Brain microvascular endothelial cell (primary cell): Measurements from ENCODE around the gene DEPDC5.
A peak's percentile ranks its signal among the peaks of the same experiment; 100 is the strongest.
"Not testable (repeated sequence)": the region's sequence is repeated elsewhere in the genome, so short reads cannot be mapped to it uniquely, and the experiment has no call there.

Experiments used
- DNase-seq: peaks from one replicate; pipeline ENCODE4 v3.0.0-alpha.2; 2020
- H3K27ac ChIP-seq: fragments of 250-450 bp; sonication (Bioruptor Pico); 2 replicates; pipeline ENCODE4 v1.5.1; 2020; ENCODE audit warnings: mild to moderate bottlenecking, moderate library complexity
- H3K27me3 ChIP-seq: fragments of 250-450 bp; sonication (Bioruptor Pico); replicated peaks from 2 replicates; pipeline ENCODE4 v1.5.1; 2020; ENCODE audit warnings: mild to moderate bottlenecking
- H3K36me3 ChIP-seq: fragments of 250-450 bp; sonication (Bioruptor Pico); replicated peaks from 2 replicates; pipeline ENCODE4 v1.5.1; 2020; ENCODE audit warnings: mild to moderate bottlenecking
- H3K4me3 ChIP-seq: 2 replicates; pipeline ENCODE4 v1.5.1; 2011; ENCODE audit warnings: low read depth, mild to moderate bottlenecking, control low read depth, low read length, moderate library complexity
- CTCF ChIP-seq: IDR thresholded peaks from 2 replicates; pipeline ENCODE4 v1.5.1; 2011; ENCODE audit warnings: low read depth, mild to moderate bottlenecking, moderate library complexity, low read length, control low read depth, inconsistent platforms; ENCODE audit errors: missing control alignments
- in situ Hi-C: cut with HindIII; loops from 2 replicates; pipeline ENCODE4 v1.10.0; 2017; ENCODE audit warnings: low sequenced_read_pairs, low pct_ligation_motif_present

The DEPDC5 gene

GRCh38 chr22:31736458-31736857 is 17.4 kb upstream of the DEPDC5 start:
- H3K36me3 ChIP-seq, result peaks cover 15% of the 10 kb centered on the region
- H3K4me3 ChIP-seq, result no peak overlapping the region
- no peak for TF ChIP-seq CTCF
- no peak for DNase-seq
- no peaks in the 10 kb centered on the region for H3K27me3 ChIP-seq
- in situ Hi-C loops, result no loop called here
- no peak overlapping the region for H3K27ac ChIP-seq

GRCh38 chr22:31737932-31738331 is 15.9 kb upstream of the DEPDC5 start:
- no peak for DNase-seq
- Histone ChIP-seq H3K4me3 (no peak overlapping the region), H3K36me3 (peaks cover 15% of the 10 kb centered on the region), H3K27ac (no peak overlapping the region), H3K27me3 (no peaks in the 10 kb centered on the region)
- in situ Hi-C loops, result no loop called here
- no peak for TF ChIP-seq CTCF

- H3K36me3 ChIP-seq, result peaks cover 15% of the 10 kb centered on the region
- H3K4me3 ChIP-seq, result no peak overlapping the region
- in situ Hi-C loops, result no loop called here
- H3K27ac ChIP-seq, result no peak overlapping the region
- H3K27me3 ChIP-seq, result no peaks in the 10 kb centered on the region
- no peak for DNase-seq
- TF ChIP-seq CTCF, result peak; percentile 4
These were observed 15.3 kb upstream of the DEPDC5 start for GRCh38 chr22:31738566-31738965.

- no peak for TF ChIP-seq CTCF
- H3K36me3 ChIP-seq, result peaks cover 15% of the 10 kb centered on the region
- no peak for DNase-seq
- no peak overlapping the region for H3K27ac ChIP-seq
- H3K4me3 ChIP-seq, result no peak overlapping the region
- H3K27me3 ChIP-seq, result no peaks in the 10 kb centered on the region
- in situ Hi-C loops, result no loop called here
These were observed 14.0 kb upstream of the DEPDC5 start for GRCh38 chr22:31739795-31740201.

- in situ Hi-C loops, H3K27me3 ChIP-seq, H3K27ac ChIP-seq, H3K4me3 ChIP-seq, DNase-seq: not testable (repeated sequence)
- peaks cover 15% of the 10 kb centered on the region for H3K36me3 ChIP-seq
These were observed 13.5 kb upstream of the DEPDC5 start for GRCh38 chr22:31740314-31740713.

GRCh38 chr22:31742115-31742514 is 11.7 kb upstream of the DEPDC5 start:
- DNase-seq, result no peak
- in situ Hi-C loops, result no loop called here
- H3K27ac ChIP-seq, result no peak overlapping the region
- no peak overlapping the region for H3K4me3 ChIP-seq
- H3K27me3 ChIP-seq, result no peaks in the 10 kb centered on the region
- peaks cover 15% of the 10 kb centered on the region for H3K36me3 ChIP-seq
- TF ChIP-seq CTCF, result no peak

GRCh38 chr22:31742682-31743081 is 11.1 kb upstream of the DEPDC5 start:
- in situ Hi-C loops, result no loop called here
- DNase-seq, result no peak
- peaks cover 15% of the 10 kb centered on the region for H3K36me3 ChIP-seq
- H3K27ac ChIP-seq, result no peak overlapping the region
- no peaks in the 10 kb centered on the region for H3K27me3 ChIP-seq
- TF ChIP-seq CTCF, result no peak
- H3K4me3 ChIP-seq, result no peak overlapping the region
